ENCODE results near the gene APOBEC3G.
"Not testable (repeated sequence)": the region's sequence is repeated elsewhere in the genome, so short reads cannot be mapped to it uniquely, and the experiment has no call there.

Gene APOBEC3G

GRCh38 chr22:39068033-39068785 is 8.9 kb upstream of the APOBEC3G start:
- no peak for DNase-seq

- no peak for DNase-seq
Observed at GRCh38 chr22:39070186-39070585, 6.9 kb upstream of the APOBEC3G start.

GRCh38 chr22:39072581-39072981 is 4.5 kb upstream of the APOBEC3G start:
- DNase-seq: not testable (repeated sequence)

DNA sequence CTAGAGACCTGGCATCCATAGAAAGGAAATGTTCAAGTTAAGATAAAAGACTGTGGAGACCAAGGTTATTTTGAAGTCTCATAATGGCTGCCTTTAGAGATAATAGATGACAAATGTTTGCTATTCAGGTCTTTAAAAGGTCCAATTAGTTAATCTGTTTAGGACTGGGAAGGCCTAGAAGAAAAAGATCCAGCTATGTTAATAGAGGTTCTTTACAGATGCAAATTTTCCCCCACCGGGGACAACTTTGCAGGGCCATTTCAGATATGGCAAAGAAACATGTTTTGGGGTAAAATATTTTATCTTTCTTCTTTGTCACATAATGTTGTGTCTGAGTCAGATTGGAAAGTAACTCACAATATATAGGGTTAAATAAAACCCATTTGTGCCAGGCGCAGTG is 3.1 kb upstream of the APOBEC3G start:
- DNase-seq: no peak

DNA sequence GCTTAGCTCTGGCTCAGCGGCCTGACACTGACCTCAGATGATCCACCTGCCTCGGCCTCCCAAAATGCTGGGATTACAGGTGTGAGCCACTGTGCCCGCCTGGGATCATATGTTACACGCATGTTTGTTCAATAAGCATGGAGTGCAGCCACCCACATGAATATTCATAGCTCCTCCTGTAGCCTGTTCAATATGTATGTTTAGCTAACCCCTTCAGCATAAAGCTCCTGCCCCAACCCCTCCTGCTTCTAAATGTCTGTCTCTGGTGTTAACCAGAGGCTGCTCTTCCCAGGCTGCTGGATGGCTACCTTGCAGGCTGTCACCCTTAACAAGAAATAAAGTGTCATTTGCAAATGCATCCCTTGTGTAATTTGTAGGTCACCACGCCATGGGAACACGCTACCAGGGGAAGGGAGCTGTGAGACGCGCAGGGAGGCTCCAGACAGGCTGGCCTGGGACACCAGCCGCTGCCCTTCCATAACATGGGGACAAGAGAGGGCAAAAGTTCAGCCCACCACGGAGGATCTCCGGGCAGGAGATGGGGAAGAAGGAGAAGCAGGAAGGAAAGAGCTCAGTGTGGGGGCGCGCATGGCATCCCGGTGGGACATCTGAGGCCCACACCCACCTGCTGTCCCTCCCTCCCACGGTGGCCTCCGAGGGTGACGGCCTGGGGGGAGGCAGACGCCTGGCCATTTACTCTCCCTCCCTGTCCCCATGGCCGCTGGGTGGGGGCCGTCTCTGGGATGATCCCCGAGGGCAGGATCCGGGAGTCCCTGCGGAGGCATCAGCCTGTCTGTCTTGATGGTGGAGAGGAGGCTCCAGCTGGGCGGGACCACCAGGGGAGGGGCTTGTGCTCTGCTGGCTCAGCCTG is 685 bp upstream of the APOBEC3G start:
- DNase-seq: not testable (repeated sequence)

DNA sequence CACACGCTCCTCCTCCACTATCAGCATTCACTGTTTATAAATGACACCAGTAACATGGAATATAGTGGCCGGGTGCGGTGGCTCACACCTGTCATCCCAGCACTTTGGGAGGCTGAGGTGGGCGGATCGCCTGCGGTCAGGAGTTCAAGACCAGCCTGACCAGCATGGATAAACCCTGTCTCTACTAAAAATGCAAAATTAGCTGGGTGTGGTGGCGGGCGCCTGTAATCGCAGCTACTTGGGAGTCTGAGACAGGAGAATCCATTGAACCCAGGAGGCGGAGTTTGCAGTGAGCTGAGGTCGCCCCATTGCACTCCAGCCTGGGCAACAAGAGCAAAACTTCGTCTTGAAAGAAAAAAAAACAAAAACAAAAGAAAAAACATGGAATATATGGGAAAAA is 837 bp downstream of the APOBEC3G start:
- DNase-seq: not testable (repeated sequence)

DNA sequence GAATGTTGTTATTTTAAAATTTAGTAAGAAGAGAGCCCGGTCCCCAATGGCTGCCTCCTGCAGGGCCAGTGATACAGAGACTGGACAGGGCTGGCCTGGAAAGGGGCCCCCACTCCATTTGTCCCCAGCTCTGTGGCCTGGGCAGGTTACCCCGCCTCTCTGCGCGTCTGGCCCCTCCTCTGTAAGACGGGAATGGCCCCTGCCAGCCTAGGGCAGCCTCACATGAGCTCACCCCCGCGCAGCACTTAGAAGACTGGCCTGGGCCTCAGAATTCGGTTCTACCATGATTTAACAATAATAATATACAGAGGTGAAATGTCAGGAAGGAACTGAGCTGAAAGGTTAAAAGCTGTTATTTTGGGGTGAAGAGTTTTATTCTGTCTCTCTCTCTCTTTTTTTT is 1.3 kb downstream of the APOBEC3G start:
- DNase-seq: no peak

DNA sequence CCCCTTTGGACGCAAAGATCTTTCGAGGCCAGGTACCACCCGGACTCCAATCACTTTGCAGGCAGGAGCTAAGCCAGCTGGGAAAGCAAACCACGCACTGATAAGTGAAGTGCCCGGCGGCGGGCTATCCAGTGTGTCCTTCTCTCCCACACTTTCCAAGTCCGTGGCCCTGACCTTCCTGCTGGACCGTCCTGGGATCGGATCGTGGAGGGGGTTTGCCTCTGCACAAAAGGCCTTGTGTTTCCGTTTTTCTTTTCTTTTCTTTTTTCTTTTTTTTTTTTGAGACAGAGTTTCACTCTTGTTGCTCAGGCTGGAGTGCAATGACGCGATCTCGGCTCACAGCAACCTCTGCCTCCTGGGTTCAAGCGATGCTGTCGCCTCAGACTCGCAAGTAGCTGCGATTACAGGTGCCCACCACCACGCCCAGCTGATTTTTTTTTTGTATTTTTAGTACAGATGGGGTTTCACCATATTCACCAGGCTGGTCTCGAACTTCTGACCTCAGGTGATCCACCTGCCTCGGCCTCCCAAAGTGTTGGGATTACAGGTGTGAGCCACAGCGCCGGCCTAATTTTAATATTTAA is 2.1 kb downstream of the APOBEC3G start:
- DNase-seq: not testable (repeated sequence)

DNA sequence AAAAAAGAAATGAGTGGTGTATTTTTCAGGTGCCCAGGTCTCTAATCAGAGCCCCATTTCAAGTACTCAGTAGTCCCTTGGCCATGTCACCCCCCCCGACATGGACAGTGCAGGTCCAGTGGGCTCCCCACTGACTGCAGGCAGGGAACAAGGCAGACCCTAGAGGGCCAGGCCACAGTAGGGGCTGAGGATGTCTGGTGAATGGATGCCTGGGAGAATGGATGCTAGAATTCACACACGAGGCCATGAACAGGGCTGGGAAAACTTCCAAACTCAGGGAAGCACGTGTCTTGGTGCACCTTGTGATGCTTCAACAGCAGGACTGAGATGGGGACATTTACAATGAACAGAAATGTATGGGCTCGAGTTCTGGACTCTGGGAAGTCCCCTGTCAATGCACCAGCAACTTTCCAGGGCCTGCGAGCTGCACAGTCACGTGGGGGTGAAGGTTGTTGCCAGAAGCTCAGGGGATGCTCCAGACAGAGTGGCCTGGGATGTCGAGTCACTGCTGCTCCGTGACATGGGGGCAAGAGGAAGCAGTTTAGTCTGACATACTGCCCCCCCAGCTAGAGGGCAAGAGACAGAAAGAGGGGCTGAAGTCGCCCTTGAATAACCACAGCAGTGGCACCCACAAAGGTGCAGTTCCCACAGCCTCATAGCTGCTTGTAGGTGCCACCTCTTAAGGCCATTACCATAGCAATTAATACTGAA is 3.1 kb downstream of the APOBEC3G start:
- DNase-seq: no peak

DNA sequence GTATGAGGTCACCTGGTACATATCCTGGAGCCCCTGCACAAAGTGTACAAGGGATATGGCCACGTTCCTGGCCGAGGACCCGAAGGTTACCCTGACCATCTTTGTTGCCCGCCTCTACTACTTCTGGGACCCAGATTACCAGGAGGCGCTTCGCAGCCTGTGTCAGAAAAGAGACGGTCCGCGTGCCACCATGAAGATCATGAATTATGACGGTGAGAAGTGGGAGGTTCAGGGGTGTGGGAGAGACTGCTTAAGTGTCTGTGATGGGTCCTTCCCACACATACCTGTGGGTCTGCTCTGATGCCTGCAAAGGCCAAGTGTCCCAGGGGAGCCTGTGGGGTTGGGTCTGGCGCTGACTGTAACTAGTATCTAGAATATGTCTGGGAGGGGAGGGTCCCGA is 3.9 kb downstream of the APOBEC3G start:
- DNase-seq: no peak

DNA sequence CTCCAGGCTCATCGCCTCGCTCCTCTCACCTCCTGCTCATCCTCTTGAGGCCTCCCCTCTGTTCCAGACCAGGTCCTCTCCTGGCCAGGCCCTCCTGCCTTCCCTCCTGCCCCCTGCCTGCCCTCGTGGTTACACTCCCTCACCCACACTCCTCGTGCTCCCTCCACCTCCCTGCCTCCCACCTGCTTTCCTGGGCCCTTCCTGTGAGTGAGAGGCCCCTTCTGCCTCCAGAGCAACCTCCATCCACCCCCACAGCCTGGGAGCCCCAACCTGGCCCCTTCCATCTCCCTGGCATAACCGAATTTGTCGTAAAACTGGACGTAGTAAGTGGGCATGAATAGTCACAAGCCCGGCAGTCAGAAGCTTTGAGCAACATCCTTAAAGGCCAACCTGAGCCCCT is 4.5 kb downstream of the APOBEC3G start:
- no peak for DNase-seq

- no peak for DNase-seq
Observed at GRCh38 chr22:39083212-39084165, 6.4 kb downstream of the APOBEC3G start.

GRCh38 chr22:39084666-39085065 is 7.6 kb downstream of the APOBEC3G start:
- no peak for DNase-seq

DNA sequence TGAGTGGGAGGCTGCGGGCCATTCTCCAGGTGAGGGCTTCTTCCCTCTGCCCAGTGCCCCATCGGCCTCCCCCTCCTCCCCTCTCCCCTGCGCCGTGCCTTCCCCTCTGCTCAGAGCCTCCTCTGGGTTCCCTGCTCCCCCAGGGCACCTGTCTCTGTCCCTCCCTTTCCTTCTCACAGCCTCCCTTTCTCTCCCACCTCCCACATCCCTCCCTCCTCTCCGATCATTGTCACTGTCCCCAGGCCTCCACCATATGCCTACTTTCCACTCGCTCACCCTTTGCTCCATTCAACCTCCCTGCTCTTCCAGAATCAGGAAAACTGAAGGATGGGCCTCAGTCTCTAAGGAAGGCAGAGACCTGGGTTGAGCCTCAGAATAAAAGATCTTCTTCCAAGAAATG is 10.0 kb downstream of the APOBEC3G start:
- DNase-seq: no peak

GRCh38 chr22:39087881-39088684 is 11.0 kb downstream of the APOBEC3G start:
- peak; percentile 37 for DNase-seq

- no peak for DNase-seq
Observed at GRCh38 chr22:39088685-39089032, 11.6 kb downstream of the APOBEC3G start.

- DNase-seq: no peak
Observed at GRCh38 chr22:39089928-39090327, 12.9 kb downstream of the APOBEC3G start.

- peak; percentile 97 for DNase-seq
Observed at GRCh38 chr22:39090426-39091064, 13.5 kb downstream of the APOBEC3G start.

GRCh38 chr22:39091126-39092081 is 14.3 kb downstream of the APOBEC3G start:
- DNase-seq: peak; percentile 39
